Ishikawa (cell line): ENCODE results near the gene VAV1.

Experiments
- CEBPB ChIP-seq: IDR thresholded peaks from 2 replicates; pipeline ENCODE4 v1.6.1; 2012
- CREB1 ChIP-seq: IDR thresholded peaks from 2 replicates; pipeline ENCODE4 v1.6.1; 2012; ENCODE audit warnings: low read depth
- EGR1 ChIP-seq: IDR thresholded peaks from 2 replicates; pipeline ENCODE4 v1.6.1; 2012
- EP300 ChIP-seq: IDR thresholded peaks from 2 replicates; pipeline ENCODE4 v1.6.1; 2012; ENCODE audit warnings: borderline replicate concordance
- FOXM1 ChIP-seq: IDR thresholded peaks from 2 replicates; pipeline ENCODE4 v1.6.1; 2012; ENCODE audit warnings: low read depth, borderline replicate concordance
- NFIC ChIP-seq: IDR thresholded peaks from 2 replicates; pipeline ENCODE4 v1.6.1; 2012
- RAD21 ChIP-seq: IDR thresholded peaks from 2 replicates; pipeline ENCODE4 v1.6.1; 2012; ENCODE audit warnings: low read depth
- TAF1 ChIP-seq: IDR thresholded peaks from 2 replicates; pipeline ENCODE4 v1.6.1; 2012; ENCODE audit warnings: low read depth, mild to moderate bottlenecking
- TCF12 ChIP-seq: IDR thresholded peaks from 2 replicates; pipeline ENCODE4 v1.6.1; 2012; ENCODE audit warnings: low read depth
- TEAD4 ChIP-seq: IDR thresholded peaks from 2 replicates; pipeline ENCODE4 v1.6.1; 2012
- USF1 ChIP-seq: IDR thresholded peaks from 2 replicates; pipeline ENCODE4 v1.6.1; 2012
- YY1 ChIP-seq: IDR thresholded peaks from 2 replicates; pipeline ENCODE4 v1.6.1; 2012; ENCODE audit warnings: low read depth
- ZBTB7A ChIP-seq: IDR thresholded peaks from 2 replicates; pipeline ENCODE4 v1.6.1; 2012; ENCODE audit warnings: low read depth
- TF ChIP-seq, protein P1 (sequence below): IDR thresholded peaks from 2 replicates; pipeline ENCODE4 v1.6.1; 2012
- TF ChIP-seq, protein P2 (sequence below): IDR thresholded peaks from 2 replicates; pipeline ENCODE4 v1.6.1; 2012; ENCODE audit warnings: low read depth, mild to moderate bottlenecking

VAV1 gene

GRCh38 chr19:6851359-6851758 is 78.9 kb downstream of the VAV1 start:
- no peak for TF ChIP-seq TCF12
- no peak for TF ChIP-seq CEBPB
- no peak for TF ChIP-seq EGR1
- TF ChIP-seq RAD21, result no peak
- TF ChIP-seq FOXM1, result no peak

GRCh38 chr19:6852001-6852400 is 79.5 kb downstream of the VAV1 start:
- TF ChIP-seq CEBPB, result no peak
- no peak for TF ChIP-seq ZBTB7A
- no peak for TF ChIP-seq FOXM1
- no peak for TF ChIP-seq NFIC
- TF ChIP-seq YY1, result no peak
- TF ChIP-seq CREB1, result no peak
- TF ChIP-seq USF1, result no peak

DNA sequence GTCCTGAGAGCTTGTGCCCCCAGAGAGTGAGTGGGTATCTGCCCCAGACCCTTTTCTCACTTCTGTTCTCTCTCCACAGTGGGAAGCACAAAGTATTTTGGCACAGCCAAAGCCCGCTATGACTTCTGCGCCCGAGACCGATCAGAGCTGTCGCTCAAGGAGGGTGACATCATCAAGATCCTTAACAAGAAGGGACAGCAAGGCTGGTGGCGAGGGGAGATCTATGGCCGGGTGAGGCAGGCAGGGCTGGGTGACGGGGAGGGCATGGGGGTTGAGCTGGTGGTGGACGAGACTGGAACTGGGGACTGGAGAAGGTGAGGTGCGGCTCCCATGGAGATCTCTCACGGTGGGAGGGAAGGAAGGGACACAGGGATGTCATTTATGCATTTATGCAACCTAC is 81.4 kb downstream of the VAV1 start:
- no peak for TF ChIP-seq EP300
- TF ChIP-seq EGR1, result no peak
- TF ChIP-seq USF1, result no peak
- no peak for TF ChIP-seq TCF12
- TF ChIP-seq, protein P1, sequence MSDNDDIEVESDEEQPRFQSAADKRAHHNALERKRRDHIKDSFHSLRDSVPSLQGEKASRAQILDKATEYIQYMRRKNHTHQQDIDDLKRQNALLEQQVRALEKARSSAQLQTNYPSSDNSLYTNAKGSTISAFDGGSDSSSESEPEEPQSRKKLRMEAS, result no peak
- no peak for TF ChIP-seq RAD21

DNA sequence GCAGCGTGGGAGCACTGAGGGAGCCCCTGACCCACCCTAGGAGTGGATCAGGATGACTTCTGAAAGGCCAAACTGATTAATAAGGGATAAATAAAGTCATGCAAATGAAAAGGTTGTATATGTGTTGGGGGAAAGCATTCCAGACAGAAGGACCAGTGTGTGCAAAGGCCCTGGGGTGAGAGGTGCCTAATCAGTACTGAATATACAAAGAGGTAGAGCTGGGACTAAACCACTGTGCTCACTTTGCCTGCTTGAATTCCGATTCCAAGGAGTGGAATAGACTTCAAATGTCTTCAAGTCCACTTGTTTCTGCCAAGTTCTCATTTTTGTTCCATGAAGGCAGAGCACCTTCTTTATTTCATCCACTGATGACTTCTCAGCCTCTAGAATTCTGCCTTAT is 82.2 kb downstream of the VAV1 start:
- TF ChIP-seq TEAD4, result no peak
- no peak for TF ChIP-seq TAF1
- TF ChIP-seq YY1, result no peak
- no peak for TF ChIP-seq CREB1
- no peak for TF ChIP-seq EP300
- no peak for TF ChIP-seq EGR1

- TF ChIP-seq RAD21 (no peak), TAF1 (no peak), EGR1 (no peak), NFIC (no peak), CEBPB (no peak), ZBTB7A (no peak), TCF12 (no peak), TEAD4 (no peak)
- TF ChIP-seq, protein P2, sequence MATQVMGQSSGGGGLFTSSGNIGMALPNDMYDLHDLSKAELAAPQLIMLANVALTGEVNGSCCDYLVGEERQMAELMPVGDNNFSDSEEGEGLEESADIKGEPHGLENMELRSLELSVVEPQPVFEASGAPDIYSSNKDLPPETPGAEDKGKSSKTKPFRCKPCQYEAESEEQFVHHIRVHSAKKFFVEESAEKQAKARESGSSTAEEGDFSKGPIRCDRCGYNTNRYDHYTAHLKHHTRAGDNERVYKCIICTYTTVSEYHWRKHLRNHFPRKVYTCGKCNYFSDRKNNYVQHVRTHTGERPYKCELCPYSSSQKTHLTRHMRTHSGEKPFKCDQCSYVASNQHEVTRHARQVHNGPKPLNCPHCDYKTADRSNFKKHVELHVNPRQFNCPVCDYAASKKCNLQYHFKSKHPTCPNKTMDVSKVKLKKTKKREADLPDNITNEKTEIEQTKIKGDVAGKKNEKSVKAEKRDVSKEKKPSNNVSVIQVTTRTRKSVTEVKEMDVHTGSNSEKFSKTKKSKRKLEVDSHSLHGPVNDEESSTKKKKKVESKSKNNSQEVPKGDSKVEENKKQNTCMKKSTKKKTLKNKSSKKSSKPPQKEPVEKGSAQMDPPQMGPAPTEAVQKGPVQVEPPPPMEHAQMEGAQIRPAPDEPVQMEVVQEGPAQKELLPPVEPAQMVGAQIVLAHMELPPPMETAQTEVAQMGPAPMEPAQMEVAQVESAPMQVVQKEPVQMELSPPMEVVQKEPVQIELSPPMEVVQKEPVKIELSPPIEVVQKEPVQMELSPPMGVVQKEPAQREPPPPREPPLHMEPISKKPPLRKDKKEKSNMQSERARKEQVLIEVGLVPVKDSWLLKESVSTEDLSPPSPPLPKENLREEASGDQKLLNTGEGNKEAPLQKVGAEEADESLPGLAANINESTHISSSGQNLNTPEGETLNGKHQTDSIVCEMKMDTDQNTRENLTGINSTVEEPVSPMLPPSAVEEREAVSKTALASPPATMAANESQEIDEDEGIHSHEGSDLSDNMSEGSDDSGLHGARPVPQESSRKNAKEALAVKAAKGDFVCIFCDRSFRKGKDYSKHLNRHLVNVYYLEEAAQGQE, result no peak
Measured at GRCh38 chr19:6856749-6857372, 84.4 kb downstream of the VAV1 start.

GRCh38 chr19:6861683-6862286 is 89.3 kb downstream of the VAV1 start:
- TF ChIP-seq, protein P1, result no peak
- TF ChIP-seq CEBPB, result no peak
- TF ChIP-seq TCF12, result no peak

DNA sequence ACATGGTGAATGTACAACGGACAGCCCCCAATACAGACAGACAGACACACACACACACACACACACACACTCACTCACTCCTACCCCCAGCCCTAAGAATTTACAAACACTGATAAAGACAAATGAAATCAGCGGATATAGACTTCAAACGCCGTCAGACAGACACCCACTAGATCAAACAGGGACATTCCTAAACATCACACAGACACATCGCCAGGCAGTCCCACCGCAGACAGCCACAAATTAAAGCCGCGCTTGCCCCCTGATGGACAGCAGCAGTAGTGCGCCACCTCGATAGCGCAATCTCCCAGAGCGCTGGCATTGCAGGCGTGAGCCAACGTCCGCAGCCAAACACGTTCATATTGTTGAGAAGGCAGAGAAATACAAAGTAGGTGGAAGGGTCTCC is 90.2 kb downstream of the VAV1 start:
- TF ChIP-seq RAD21 (peak; percentile 92), YY1 (no peak), CREB1 (no peak)
- TF ChIP-seq, protein P1, result peak; percentile 22; the same call in 1 of the 2 replicates

- TF ChIP-seq, protein P1, result no peak
- TF ChIP-seq EP300, result no peak
- no peak for TF ChIP-seq EGR1
- TF ChIP-seq RAD21, result no peak
- no peak for TF ChIP-seq FOXM1
Measured at GRCh38 chr19:6864325-6864940, 91.9 kb downstream of the VAV1 start.

DNA sequence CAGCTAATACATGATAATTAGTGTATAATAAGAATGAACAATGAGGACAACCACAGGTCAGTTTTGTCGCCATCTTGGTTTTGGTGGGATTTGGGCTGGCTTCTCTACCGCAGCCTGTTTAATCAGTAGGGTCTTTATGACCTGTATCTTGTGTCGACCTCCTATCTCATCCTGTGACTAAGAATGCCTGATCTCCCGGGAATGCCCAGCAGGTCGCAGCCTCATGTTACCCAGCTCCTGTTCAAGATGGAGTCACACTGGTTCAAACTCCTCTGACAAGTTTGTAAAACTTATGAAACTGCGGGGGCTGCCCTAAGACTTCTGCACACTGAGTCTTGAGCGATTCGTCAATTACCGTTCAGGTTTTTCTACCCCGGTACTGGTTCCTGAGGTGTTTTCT is 93.3 kb downstream of the VAV1 start:
- TF ChIP-seq TCF12, result no peak
- TF ChIP-seq, protein P1, result no peak
- no peak for TF ChIP-seq YY1
- TF ChIP-seq TEAD4, result no peak
